Gastrocnemius medialis (tissue), 4 donors: Measurements from ENCODE around the gene PKNOX2.

ENCODE experiments used
- CTCF ChIP-seq, 5 experiments: fragments of 450-650 bp in 3 of 5; fragments of 200-600 bp in 2 of 5; sonication (generic) in 2 of 5; IDR thresholded peaks in 4 of 5; conservative IDR thresholded peaks in 1 of 5; 1 replicate in 4 of 5; 2 replicates in 1 of 5; pipeline ENCODE4 v1.5.1; 2016 to 2019; ENCODE audit warnings: antibody characterized with exemption in 5 of 5, mild to moderate bottlenecking in 3 of 5, moderate library complexity in 3 of 5
- POLR2A ChIP-seq, 2 donors: fragments of 450-650 bp; IDR thresholded peaks; one replicate each; pipeline ENCODE4 v1.6.1; 2017; ENCODE audit warnings: antibody characterized with exemption in 2 of 2, mild to moderate bottlenecking in 2 of 2, moderate library complexity in 2 of 2

DNA sequence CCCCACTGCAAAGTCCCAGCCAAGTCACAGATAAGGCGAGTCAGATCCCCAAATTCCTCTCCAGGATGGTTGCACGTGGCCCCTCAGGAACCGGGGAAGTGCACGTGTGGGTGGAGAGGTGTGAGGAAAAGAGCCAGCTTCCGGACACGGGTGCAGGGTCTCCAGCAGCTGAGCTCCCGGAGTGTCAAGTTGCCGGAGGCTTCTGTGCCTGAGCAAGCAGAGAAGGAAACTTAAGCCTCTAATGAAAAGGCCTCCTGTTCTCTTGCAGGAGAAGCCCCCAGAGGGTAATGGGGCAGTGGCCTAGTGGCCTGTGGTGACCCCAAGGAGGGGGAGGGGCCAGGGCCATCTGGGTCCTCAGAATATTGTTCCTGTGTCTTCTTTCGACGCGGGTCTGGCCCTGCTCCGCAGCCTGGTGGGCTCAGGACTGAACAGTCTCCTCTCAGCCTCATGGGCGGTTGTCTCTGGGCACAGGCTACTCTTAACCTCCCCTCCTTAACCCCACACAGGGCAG is 183.6 kb downstream of the PKNOX2 start:
- TF ChIP-seq CTCF (IDR thresholded peaks at IDR 0.05 in 4 of 5, conservative IDR thresholded peaks at IDR 0.05 in 1 of 5) (no peak), POLR2A (IDR thresholded peaks at IDR 0.05) (no peak)
